HG03520 (cell line): ENCODE data around the gene MYL4.

Experiments used
- ATAC-seq: cut with Tn5 transposase; IDR thresholded peaks from one replicate; pipeline ENCODE4 v1.9.1; 2021; ENCODE audit warnings: mild to moderate bottlenecking, moderate library complexity; ENCODE audit not compliant: unreplicated experiment

MYL4 gene

DNA sequence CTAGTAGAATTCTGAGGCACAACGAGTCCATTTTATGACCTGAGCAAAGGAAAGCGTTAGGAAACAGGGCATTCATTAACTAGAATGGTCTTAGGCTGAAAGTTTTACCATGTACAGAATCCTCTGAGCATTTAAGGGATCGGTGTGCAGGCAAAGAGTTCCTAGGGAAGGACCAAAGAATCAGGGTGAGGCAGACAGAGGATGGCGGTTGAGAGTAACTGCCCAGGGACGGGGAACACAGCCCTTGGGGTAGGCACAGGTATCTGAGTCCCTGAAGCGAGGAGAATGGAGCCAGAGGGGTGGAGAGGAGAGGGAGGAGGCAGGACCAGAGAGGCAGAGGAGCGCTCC, 30.4 kb downstream of the MYL4 start:
- ATAC-seq, result no peak

- no peak for ATAC-seq
These were observed 31.0 kb downstream of the MYL4 start for GRCh38 chr17:47239967-47240651.

GRCh38 chr17:47240806-47241205, 31.7 kb downstream of the MYL4 start:
- ATAC-seq, result no peak

DNA sequence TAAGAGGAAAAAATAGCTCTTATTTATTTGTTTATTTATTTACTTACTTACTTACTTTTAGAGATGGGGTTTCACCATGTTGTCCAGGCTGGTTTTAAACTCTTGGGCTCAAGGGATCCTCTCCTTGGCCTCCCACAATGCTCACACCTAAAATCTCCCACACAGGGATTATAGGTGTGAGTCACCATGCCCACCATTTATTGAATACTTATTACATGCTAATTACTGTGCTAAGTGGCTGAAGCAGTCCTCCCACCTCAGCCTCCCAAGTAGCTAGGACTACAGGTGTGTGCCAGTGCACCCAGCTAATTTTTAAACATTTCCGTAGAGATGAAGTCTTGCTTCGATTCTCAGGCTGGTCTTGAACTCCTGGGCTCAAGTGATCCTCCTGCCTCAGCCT, 33.5 kb downstream of the MYL4 start:
- no peak for ATAC-seq

GRCh38 chr17:47243737-47244598, 34.8 kb downstream of the MYL4 start:
- ATAC-seq, result no peak

GRCh38 chr17:47244697-47245096, 35.5 kb downstream of the MYL4 start:
- ATAC-seq, result no peak

DNA sequence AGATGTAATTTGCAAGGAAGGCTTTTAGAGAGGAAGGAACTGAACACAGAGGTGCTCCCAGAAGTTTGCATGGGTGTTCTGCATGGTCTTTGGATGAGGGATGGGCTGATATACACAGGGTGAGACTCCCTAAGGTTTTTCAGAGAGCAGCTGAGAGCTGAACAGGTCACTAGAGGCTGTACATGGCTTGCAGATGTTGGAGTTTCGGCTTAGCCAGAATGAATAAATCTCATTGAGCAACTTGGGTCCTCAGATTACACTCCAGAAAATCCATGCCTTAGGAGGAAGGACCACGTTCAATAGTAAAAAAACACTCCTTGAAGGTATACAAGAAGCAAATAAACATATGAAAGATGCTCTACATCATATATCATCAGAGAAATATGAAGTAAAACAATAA, 37.0 kb downstream of the MYL4 start:
- ATAC-seq, result no peak

DNA sequence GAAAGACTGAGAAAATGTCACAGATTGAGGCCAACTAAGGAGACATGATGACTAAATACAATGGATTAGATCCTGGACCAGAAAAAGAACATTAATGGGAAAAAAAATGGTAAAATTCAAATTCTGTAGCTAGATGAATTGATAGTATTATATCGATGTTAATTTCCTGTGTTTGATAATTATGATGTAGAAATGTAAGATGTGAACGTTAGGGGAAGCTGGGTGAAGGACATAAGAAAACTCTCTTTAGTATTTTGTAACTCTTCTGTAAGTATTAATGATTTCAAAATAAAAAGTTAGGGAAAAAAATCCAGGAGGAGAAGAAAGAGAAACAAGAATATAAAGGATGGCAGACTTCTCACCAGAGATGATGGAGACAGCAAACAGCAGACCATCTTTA, 41.7 kb downstream of the MYL4 start:
- ATAC-seq, result no peak

DNA sequence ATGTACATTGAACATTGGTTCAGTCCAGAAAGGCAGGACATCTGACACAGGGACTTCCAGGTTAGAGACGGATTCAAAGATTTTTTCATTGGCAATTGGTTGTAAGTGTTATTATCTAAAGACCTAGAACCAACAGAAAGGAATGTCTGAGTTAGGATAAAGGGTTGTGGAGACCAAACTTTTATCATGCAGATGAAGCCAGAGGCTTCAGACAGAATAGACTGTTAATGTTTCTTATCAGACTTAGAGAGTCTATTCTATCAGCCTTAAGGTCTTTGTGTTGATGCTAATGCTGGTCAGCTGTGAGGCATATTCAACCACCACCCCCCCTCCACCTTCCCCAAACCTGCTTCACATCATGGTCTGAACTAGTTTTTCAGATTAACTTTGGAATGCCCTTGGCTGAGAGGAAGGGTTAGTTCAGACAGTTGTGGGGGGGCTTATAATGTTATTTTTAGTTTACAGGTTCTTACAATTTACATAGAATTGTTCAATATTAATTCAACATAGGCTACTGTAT, 42.3 kb downstream of the MYL4 start:
- no peak for ATAC-seq

DNA sequence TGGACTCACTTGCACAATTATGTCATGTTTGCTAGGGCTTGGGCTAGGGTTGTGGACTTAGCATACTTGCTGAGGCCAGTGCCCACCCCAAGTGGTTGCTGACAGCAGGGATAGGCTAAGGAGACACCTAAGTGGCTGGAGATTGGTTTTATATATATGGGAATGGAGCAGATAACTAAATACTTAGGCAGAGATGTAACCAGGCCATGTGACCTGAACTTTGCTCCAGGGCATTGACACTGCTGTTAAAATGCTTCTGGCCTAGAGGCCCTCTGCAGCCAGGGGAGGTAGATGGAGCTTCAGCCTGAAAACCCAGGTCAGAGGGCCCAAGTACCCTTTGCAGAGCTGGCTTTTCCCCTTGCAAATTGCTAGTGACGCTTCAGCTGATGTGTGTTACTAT, 43.1 kb downstream of the MYL4 start:
- ATAC-seq, result no peak

DNA sequence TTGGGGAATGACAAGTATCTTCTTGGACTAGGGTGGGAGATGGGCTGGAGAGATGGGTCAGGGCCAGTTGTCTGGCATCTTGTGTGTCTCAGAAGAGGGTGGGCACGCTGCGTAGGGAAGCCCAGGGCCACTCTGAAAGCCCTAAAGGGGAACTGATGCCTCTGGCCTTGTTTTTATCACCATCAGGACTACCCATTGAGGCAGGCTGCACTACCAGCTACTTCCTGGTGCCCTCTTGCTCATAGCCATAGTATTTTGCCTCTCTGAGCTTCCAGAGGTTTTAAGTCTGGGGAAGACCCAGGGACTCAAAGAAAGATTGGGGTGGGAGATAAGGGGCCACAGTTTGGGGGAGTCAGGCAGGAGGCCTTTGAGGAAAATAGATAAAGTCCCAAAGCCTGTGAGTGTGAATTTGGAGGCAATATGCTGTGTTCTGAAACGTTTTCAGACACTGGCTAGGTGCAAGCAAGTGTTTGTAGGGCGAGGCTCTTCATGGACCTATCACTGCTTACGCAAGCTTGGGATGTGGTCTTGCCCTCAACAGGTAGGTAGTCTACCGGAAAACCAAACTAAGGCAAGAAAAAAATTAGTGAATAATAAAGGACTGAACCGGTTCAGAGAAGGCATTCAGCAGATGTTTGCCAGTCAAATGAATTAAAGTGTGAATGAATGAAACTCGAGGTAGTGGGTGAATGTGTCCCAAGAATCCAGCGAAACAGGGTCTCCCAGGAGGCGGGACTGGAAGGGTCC, 43.8 kb downstream of the MYL4 start:
- no peak for ATAC-seq

DNA sequence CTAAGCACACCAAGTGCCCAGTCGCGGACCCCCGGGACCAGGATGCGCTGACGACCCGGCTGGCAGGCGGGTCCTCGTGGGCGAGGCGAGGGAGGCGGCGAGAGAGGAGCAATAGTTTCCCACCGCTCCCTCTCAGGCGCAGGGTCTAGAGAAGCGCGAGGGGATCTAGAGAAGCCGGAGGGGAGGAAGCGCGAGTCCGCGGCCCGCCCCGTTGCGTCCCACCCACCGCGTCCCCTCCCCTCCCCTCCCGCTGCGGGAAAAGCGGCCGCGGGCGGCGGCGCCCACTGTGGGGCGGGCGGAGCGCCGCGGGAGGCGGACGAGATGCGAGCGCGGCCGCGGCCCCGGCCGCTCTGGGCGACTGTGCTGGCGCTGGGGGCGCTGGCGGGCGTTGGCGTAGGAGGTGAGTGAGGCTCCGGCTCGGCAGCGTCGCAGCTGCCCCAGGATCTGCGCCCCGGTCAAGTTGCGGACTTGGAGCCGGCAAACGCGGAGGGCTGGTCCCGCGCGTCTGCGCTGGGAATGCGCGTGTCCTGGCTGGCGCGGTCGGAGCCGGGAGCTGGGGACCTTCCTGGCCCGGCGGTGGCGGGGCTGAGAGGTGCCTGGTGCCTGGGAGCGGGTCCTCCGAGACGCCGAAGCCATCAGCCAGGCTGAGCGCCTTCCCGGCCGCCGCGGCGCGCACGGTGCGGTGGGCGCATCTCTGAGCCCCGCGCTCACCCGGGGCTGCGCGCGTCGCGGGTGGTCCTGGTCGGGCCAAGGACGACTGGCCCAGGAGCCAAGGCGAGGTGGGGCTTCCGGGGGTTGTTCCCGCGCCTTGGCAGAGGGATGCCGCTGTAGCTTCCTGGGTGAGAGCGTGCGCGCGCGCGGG, 44.6 kb downstream of the MYL4 start, which contains the start of gene ITGB3:
Gene ITGB3 (plus strand): TSS at position 287 of the 862 bp plus-strand sequence. CDS start 35 bp downstream, at position 322.
- peak; percentile 76 for ATAC-seq

DNA sequence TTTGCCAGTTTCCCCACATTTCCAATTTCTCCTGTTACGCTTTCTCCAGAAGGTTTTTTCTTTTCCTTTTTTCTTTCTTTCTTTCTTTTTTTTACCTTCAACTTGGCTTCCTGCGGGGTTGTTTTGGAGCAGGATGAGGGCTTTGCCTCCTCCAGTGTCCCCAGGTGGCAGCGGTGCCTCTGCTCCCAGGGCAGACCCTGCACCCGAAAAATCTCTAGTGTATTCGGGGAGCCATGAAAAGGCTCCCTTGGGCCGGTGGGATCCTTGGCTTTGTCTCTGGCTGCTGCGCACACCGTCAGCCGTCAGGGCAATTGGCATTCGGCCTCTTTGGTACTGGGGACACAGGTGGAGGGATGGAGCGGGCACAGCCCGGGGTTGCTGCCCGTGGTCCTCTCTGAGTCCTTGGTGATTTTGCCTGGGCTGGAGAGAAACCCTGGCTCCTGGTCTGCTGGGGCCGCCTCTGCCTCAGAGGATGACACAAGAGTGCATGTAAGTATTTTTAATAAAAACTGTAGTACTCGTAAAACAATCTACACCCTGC, 45.3 kb downstream of the MYL4 start:
- no peak for ATAC-seq

DNA sequence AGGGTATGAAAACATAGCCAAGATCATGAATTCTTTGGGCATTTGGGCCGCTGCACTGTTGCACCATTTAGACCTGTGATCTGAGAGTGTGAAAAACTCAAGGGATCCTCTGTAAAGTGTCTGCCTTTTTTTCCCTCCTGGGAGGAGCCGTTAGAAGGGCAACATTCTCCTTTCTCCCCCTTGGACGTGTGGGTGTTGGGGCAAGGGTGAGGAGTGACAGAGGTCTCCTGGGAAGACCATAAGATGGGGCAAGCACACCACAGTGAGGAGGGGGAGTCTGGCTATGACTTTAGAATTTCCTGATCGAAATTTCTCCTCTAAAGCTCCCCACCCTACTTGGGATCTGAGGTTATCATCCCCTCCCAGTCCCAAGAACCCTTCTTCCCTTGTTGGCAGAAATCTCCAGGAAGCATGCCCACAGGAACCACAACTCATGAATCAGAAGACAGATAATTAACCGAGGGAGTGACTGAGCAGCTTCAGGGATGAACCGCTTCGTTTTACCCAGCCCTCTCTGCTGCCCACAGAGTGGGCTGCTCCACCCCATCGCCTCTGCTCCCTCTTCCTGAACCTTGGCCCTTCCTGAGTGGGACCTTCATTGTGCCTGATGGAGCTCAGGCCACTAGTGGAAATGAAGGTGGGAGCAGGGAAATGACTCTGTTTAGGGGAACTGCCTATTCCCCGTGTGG, 48.6 kb downstream of the MYL4 start:
- no peak for ATAC-seq

- ATAC-seq, result no peak
These were observed 53.4 kb downstream of the MYL4 start for GRCh38 chr17:47262586-47262985.

GRCh38 chr17:47264166-47264565, 55.0 kb downstream of the MYL4 start:
- no peak for ATAC-seq

DNA sequence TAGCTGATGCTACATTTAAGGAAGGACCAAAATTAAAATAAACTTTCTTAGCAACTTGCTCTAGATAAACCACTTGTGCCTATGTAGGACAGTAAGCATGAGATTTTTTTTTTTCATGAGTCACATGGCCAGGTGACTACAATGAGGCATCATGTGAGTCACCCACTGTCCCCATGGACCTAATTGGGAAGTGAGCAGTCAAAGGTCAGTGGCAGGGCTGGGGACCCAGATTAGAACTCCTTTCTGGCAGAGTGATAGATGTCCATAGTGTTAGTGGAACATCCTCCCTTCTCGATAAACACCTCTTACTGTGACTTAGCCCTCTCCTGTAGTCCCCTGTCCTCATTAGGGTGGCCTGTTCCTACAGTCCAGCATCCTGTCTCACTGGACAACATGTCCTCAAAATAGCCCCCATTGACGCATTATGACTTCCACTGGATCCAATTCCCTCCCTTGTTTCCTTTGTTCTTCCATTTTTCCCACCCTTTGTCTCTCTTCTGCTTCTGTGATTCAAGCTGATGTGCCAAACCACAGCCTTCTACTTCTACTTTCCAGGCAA, 56.9 kb downstream of the MYL4 start:
- ATAC-seq, result no peak

DNA sequence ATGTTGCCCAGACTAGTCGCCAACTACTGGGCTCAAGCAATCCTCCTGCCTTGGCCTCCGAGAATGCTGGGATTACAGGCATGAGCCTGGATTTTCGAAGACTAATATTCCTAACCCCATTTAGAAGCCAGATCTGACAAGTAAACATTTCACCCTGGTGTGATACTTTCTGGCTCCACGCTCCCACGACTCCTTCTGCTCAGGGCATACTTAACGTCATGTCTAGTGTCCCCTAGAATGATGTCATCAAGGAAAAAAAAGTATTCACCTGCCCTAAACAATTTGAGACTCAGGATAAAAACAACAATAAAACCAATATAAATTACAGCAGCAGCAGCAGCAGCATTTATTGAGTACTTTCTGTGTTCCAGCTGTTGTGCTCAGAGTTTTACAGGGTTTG, 57.6 kb downstream of the MYL4 start:
- ATAC-seq, result no peak

DNA sequence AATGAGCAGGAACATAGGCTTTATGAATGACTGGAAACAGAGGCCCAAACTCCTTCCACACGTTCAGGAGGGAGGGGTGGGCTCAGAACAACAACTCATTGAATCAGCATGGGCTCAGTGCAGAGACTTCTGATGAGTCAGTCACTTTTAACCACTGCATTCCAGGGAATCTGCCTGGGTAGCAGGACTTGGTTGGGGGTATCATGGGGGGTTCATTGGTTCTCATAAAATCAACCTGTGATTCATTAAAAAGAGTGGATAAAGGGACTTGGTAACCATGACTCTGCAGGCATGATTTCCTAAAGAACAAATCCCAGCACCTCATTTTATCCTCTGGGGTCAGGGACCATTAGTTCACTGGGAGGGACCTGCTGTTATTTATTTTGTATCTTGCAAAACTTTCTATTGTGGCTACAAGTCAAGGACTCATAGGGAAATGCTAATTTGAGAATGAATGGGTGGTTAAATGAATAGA, 58.2 kb downstream of the MYL4 start:
- ATAC-seq, result no peak
